OCI-LY7 (cell line): ENCODE data around the gene HSPB6. TPM values are rescaled to one million over a fixed set of nuclear protein-coding genes. Genes with fewer than 3 reads are reported as not detected.

ENCODE experiments used
- BruUV-seq: library from RNA; stranded (reverse); fragments of 400-500 nt; replicated peaks from 2 replicates; lab custom pipeline; 2021; lab: Mats Ljungman, UMichigan
- CTCF ChIA-PET: fragments of 300-600 bp; sonication (Branson Sonifier 250); formaldehyde crosslinking; loops from one replicate; lab custom pipeline; 2022; ENCODE audit warnings: antibody characterized with exemption; ENCODE audit not compliant: unreplicated experiment; lab: Charles Lee
- POLR2A ChIA-PET: fragments of 300-600 bp; sonication (Branson Sonifier 250); formaldehyde crosslinking; loops from one replicate; lab custom pipeline; 2022; ENCODE audit warnings: antibody characterized with exemption; lab: Charles Lee
- DNase-seq: peaks from one replicate; pipeline ENCODE4 v3.0.0-alpha.2; 2015; ENCODE audit warnings: low spot score
- H2AFZ ChIP-seq: fragments of 200-600 bp; sonication (generic), shearing (Covaris generic); 2 replicates; pipeline ENCODE4 v1.6.1; 2014; ENCODE audit warnings: mild to moderate bottlenecking, antibody characterized with exemption, low read length, moderate library complexity
- H3K27ac ChIP-seq: fragments of 200-600 bp; sonication (generic); 2 replicates; pipeline ENCODE4 v1.5.1; 2014; ENCODE audit warnings: mixed run types, low read depth, mild to moderate bottlenecking, moderate library complexity, low read length, inconsistent platforms; ENCODE audit not compliant: poor library complexity, severe bottlenecking
- H3K36me3 ChIP-seq: fragments of 200-600 bp; sonication (generic); 2 replicates; pipeline ENCODE4 v1.6.1; 2014; ENCODE audit warnings: mild to moderate bottlenecking, antibody characterized with exemption, low read length, moderate library complexity, mixed read lengths; ENCODE audit not compliant: insufficient read depth
- H3K4me1 ChIP-seq: fragments of 200-600 bp; sonication (generic); 2 replicates; pipeline ENCODE4 v1.5.1; 2014; ENCODE audit warnings: mild to moderate bottlenecking, low read length; ENCODE audit not compliant: insufficient read depth, poor library complexity, severe bottlenecking
- H3K4me2 ChIP-seq: fragments of 200-600 bp; sonication (generic); 2 replicates; pipeline ENCODE4 v1.6.1; 2014; ENCODE audit warnings: mild to moderate bottlenecking, low read length
- H3K4me3 ChIP-seq: fragments of 200-600 bp; sonication (generic); 2 replicates; pipeline ENCODE4 v1.5.1; 2014; ENCODE audit warnings: mild to moderate bottlenecking, low read depth, low read length; ENCODE audit not compliant: poor library complexity, severe bottlenecking
- H3K79me2 ChIP-seq: fragments of 200-600 bp; sonication (generic); 2 replicates; pipeline ENCODE4 v1.6.1; 2016; ENCODE audit warnings: low read depth, mild to moderate bottlenecking, low read length, moderate library complexity, mixed read lengths; ENCODE audit not compliant: insufficient read depth
- H3K9me2 ChIP-seq: fragments of 200-600 bp; sonication (generic); 2 replicates; pipeline ENCODE4 v1.6.1; 2016; ENCODE audit warnings: mild to moderate bottlenecking, low read length, mixed read lengths; ENCODE audit not compliant: insufficient read depth
- H3K9me3 ChIP-seq: fragments of 200-600 bp; sonication (generic); 2 replicates; pipeline ENCODE4 v1.6.1; 2014; ENCODE audit warnings: mild to moderate bottlenecking, mixed run types, low read length, mixed read lengths
- H4K20me1 ChIP-seq: fragments of 200-600 bp; sonication (generic); 2 replicates; pipeline ENCODE4 v1.6.1; 2014; ENCODE audit warnings: mild to moderate bottlenecking, antibody characterized with exemption, low read length, moderate library complexity, mixed read lengths; ENCODE audit not compliant: insufficient read depth
- EZH2phosphoT487 ChIP-seq: fragments of 200-600 bp; sonication (generic); IDR thresholded peaks from 2 replicates; pipeline ENCODE4 v1.6.1; 2018; ENCODE audit warnings: low read depth, borderline replicate concordance, mild to moderate bottlenecking, mixed run types, antibody characterized with exemption, low read length, moderate library complexity, mixed read lengths
- intact Hi-C: fragments of 100-400 bp; cut with micrococcal nuclease; formaldehyde crosslinking; loops from one replicate; pipeline ENCODE4 v1.10.0; 2022; ENCODE audit not compliant: unreplicated experiment
- total RNA-seq, 2 experiments: library from RNA; depleted of rRNA in 1 of 2; stranded (reverse); fragments of >200 nt in 1 of 2; shearing (Covaris generic) in 1 of 2; gene quantifications; 2 replicates each; pipeline ENCODE4 v1.2.3, GENCODE V29; 2014 to 2022
- TF ChIP-seq, protein P1 (sequence below): fragments of 200-600 bp; sonication (generic); conservative IDR thresholded peaks from 2 replicates; pipeline ENCODE4 v1.5.1; 2014; ENCODE audit warnings: mild to moderate bottlenecking, antibody characterized with exemption, low read length, moderate library complexity, mixed read lengths

The HSPB6 gene
- total RNA-seq, 2 experiments from 2014 or later, result 1.7 TPM; not detected in 1

DNA sequence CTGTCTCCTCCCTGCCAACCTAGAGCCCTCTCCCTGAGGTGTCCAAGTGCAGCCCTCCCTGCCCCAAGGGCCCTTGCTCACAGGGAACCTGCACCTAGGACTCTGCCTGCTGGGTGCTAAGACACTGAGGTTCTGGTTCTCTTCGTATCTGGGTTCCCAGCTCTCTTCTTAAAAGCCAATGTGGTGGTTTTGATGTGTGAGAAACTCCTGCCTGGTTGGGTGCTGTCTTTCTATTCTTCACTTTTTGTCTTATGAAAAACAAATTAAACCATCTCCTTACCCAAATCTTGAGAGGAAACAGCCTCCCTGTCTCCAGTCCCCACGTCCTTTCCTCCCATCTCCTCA is 43.4 kb downstream of the HSPB6 start:
- H3K4me3 ChIP-seq, result no peak overlapping the region
- CTCF ChIA-PET, result no interaction called here
- no peaks in the 10 kb centered on the region for H3K36me3 ChIP-seq
- H3K9me2 ChIP-seq, result no peaks in the 10 kb centered on the region
- H3K27ac ChIP-seq, result no peak overlapping the region
- peaks cover 61% of the 10 kb centered on the region for H3K4me1 ChIP-seq
- H2AFZ ChIP-seq, result no peak overlapping the region
- no peaks in the 10 kb centered on the region for H4K20me1 ChIP-seq
- TF ChIP-seq EZH2phosphoT487, result no peak
- TF ChIP-seq, protein P1, sequence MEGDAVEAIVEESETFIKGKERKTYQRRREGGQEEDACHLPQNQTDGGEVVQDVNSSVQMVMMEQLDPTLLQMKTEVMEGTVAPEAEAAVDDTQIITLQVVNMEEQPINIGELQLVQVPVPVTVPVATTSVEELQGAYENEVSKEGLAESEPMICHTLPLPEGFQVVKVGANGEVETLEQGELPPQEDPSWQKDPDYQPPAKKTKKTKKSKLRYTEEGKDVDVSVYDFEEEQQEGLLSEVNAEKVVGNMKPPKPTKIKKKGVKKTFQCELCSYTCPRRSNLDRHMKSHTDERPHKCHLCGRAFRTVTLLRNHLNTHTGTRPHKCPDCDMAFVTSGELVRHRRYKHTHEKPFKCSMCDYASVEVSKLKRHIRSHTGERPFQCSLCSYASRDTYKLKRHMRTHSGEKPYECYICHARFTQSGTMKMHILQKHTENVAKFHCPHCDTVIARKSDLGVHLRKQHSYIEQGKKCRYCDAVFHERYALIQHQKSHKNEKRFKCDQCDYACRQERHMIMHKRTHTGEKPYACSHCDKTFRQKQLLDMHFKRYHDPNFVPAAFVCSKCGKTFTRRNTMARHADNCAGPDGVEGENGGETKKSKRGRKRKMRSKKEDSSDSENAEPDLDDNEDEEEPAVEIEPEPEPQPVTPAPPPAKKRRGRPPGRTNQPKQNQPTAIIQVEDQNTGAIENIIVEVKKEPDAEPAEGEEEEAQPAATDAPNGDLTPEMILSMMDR, result no peak
- no peaks in the 10 kb centered on the region for H3K9me3 ChIP-seq
- POLR2A ChIA-PET, result no interaction called here
- peaks cover 4% of the 10 kb centered on the region for H3K79me2 ChIP-seq
- no peak overlapping the region for H3K4me2 ChIP-seq
- intact Hi-C loops, result no loop called here
- no peak for DNase-seq
- BruUV-seq, result no TSS peak

DNA sequence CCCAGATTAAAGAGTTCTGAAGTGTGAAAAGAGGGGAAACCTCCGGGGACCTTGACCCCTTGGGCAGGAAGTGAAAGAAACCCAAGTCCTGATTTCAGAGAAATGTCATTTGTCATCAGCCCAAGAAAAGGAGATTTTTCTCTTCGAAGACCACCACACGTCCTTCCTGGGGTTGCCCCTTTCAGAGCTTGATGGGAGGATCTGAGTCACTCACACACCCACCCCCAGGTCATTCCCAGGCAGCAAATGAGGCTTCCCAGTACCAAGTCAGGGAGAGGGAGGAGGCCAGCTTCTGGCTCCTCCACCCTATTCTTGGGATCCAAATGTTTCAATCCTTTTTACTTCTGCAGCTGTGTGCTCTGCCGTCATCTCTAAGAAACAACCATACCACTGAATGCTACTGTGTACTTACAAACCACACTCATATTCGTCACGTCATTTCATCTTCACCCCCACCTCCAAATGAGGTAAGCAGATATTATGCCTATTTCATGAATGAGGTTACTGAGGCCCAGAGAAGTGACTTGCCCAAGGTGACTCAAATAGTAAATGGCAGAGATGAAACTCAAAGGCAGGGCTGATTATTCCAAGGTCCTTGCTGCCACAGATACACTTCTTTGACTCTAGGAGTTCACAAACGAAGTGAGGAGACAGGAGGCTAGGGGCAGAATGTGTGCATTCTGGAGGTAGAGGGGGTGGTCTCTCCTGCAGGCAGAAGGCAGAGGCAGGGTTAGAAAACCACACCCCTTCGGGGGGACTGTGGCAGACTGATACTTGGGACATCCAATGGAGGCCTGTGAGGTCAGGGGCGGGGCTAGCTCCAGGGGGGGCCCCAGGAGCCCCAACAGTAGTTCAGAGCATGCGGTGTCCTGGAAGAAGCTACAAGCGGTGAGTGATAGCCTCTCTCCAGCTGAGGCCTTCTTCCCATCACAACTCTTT is 44.0 kb downstream of the HSPB6 start:
- no peak overlapping the region for H2AFZ ChIP-seq
- no peak overlapping the region for H3K4me2 ChIP-seq
- CTCF ChIA-PET, result no interaction called here
- H3K4me1 ChIP-seq, result peaks cover 61% of the 10 kb centered on the region
- H3K9me3 ChIP-seq, result no peaks in the 10 kb centered on the region
- no peaks in the 10 kb centered on the region for H3K36me3 ChIP-seq
- no peaks in the 10 kb centered on the region for H3K79me2 ChIP-seq
- H3K27ac ChIP-seq, result no peak overlapping the region
- DNase-seq, result no peak
- H3K4me3 ChIP-seq, result no peak overlapping the region
- no peaks in the 10 kb centered on the region for H3K9me2 ChIP-seq
- intact Hi-C loops, result no loop called here
- POLR2A ChIA-PET, result no interaction called here
- no TSS peak for BruUV-seq
- TF ChIP-seq, protein P1, result no peak
- TF ChIP-seq EZH2phosphoT487, result no peak
- H4K20me1 ChIP-seq, result no peaks in the 10 kb centered on the region
